ENCODE results near the gene PKN1.
"Not testable (repeated sequence)": the region's sequence is repeated elsewhere in the genome, so short reads cannot be mapped to it uniquely, and the experiment has no call there.

DNA sequence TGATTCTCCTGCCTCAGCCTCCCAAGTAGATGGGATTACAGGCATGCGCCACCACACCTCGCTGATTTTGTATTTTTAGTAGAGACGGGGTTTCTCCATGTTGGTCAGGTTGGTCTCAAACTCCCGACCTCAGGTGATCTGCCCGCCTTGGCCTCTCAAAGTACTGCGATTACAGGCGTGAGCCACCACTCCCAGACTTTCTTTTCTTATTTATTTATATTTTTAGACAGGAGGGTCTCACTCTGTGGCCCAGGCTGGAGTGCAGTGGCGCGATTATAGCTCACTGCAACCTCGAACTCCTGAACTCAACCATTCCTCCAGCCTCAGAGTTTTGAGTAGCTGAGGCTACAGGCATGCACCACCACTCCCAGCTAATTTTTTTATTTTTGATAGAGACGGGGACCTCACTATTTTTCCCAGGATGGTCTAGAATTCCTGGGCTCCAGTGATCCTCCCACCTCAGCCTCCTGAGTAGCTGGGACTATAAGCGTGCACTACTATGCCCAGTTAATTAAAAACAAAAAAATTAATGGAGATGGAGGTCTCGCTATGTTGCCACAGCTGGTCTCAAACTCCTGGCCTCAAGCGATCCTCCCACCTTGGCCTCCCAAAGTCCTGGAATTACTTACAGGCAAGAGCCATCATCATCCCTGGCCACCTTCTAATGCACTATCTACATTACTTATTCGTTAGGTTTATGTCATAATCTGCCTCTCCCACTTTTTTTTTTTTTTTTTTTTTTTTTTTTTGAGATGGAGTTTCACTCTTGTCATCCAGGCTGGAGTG lies 29.8 kb upstream of the PKN1 start:
- TF ChIP-seq, protein P1, sequence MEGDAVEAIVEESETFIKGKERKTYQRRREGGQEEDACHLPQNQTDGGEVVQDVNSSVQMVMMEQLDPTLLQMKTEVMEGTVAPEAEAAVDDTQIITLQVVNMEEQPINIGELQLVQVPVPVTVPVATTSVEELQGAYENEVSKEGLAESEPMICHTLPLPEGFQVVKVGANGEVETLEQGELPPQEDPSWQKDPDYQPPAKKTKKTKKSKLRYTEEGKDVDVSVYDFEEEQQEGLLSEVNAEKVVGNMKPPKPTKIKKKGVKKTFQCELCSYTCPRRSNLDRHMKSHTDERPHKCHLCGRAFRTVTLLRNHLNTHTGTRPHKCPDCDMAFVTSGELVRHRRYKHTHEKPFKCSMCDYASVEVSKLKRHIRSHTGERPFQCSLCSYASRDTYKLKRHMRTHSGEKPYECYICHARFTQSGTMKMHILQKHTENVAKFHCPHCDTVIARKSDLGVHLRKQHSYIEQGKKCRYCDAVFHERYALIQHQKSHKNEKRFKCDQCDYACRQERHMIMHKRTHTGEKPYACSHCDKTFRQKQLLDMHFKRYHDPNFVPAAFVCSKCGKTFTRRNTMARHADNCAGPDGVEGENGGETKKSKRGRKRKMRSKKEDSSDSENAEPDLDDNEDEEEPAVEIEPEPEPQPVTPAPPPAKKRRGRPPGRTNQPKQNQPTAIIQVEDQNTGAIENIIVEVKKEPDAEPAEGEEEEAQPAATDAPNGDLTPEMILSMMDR (IDR thresholded peaks at IDR 0.05; ENCODE audit: insufficient read depth, low read length): not testable (repeated sequence)
- TF ChIP-seq POLR2AphosphoS5 (IDR thresholded peaks at IDR 0.05; ENCODE audit: low read depth); SPI1 (IDR thresholded peaks at IDR 0.05; ENCODE audit: borderline replicate concordance, low read depth); GABPA (IDR thresholded peaks at IDR 0.05; ENCODE audit: low read depth): not testable (repeated sequence)
- TF ChIP-seq, protein P2, sequence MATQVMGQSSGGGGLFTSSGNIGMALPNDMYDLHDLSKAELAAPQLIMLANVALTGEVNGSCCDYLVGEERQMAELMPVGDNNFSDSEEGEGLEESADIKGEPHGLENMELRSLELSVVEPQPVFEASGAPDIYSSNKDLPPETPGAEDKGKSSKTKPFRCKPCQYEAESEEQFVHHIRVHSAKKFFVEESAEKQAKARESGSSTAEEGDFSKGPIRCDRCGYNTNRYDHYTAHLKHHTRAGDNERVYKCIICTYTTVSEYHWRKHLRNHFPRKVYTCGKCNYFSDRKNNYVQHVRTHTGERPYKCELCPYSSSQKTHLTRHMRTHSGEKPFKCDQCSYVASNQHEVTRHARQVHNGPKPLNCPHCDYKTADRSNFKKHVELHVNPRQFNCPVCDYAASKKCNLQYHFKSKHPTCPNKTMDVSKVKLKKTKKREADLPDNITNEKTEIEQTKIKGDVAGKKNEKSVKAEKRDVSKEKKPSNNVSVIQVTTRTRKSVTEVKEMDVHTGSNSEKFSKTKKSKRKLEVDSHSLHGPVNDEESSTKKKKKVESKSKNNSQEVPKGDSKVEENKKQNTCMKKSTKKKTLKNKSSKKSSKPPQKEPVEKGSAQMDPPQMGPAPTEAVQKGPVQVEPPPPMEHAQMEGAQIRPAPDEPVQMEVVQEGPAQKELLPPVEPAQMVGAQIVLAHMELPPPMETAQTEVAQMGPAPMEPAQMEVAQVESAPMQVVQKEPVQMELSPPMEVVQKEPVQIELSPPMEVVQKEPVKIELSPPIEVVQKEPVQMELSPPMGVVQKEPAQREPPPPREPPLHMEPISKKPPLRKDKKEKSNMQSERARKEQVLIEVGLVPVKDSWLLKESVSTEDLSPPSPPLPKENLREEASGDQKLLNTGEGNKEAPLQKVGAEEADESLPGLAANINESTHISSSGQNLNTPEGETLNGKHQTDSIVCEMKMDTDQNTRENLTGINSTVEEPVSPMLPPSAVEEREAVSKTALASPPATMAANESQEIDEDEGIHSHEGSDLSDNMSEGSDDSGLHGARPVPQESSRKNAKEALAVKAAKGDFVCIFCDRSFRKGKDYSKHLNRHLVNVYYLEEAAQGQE (IDR thresholded peaks at IDR 0.05; ENCODE audit: insufficient replicate concordance, low read depth): not testable (repeated sequence)

Measured in HL-60 (cell line).